GM10266 (cell line): Measurements from ENCODE around the gene ZNF138.

Experiments used
- DNase-seq: peaks from one replicate; pipeline ENCODE4 v3.0.0; 2012; ENCODE audit errors: extremely low spot score
- CTCF ChIP-seq: IDR thresholded peaks from 2 replicates; pipeline ENCODE4 v1.5.1; 2012; ENCODE audit warnings: mild to moderate bottlenecking, low read depth; ENCODE audit not compliant: control insufficient read depth, insufficient read depth; ENCODE audit errors: missing control alignments

Gene ZNF138

GRCh38 chr7:64873517-64873916 is 79.3 kb downstream of the ZNF138 start:
- DNase-seq, result peak; percentile 5
- TF ChIP-seq CTCF, result no peak

- DNase-seq, result peak; percentile 6
- TF ChIP-seq CTCF, result no peak
These were observed 79.9 kb downstream of the ZNF138 start for GRCh38 chr7:64874114-64874513.

- TF ChIP-seq CTCF, result no peak
- no peak for DNase-seq
These were observed 80.5 kb downstream of the ZNF138 start for GRCh38 chr7:64874562-64875250.

- no peak for DNase-seq
- no peak for TF ChIP-seq CTCF
These were observed 81.0 kb downstream of the ZNF138 start for GRCh38 chr7:64875258-64875657.

GRCh38 chr7:64875658-64876406 is 81.6 kb downstream of the ZNF138 start:
- no peak for DNase-seq
- no peak for TF ChIP-seq CTCF

- TF ChIP-seq CTCF, result no peak
- peak; percentile 12 for DNase-seq
These were observed 82.8 kb downstream of the ZNF138 start for GRCh38 chr7:64876792-64877713.
